ENCODE results near the gene FNIP2. TPM values are rescaled to one million over a fixed set of nuclear protein-coding genes. Genes with fewer than 3 reads are reported as not detected.

FNIP2 gene
- polyA plus RNA-seq, 1 donor from 2014 or later: 51.7 TPM

DNA sequence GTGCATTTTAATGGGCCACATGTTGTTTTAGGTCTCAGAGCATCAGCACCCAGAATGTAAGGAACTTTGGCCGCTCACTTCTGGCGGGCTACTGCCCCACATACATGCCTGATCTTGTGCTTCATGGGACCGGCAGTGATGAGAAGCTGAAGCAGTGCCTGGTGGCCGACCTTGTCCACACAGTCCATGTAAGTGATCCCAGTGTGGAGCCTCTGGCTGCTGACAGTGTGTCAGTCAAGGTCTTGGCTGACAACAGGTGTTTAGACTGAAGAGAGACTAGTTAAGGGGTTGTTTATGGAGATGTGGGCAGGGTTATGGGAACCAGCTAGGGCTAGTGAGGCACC, 101.4 kb downstream of the FNIP2 start:
- Histone ChIP-seq H3K9me3 (ENCODE audit: low read length) (no peaks in the 10 kb centered on the region), H3K9ac (ENCODE audit: low read length) (no peak overlapping the region), H4K20me1 (ENCODE audit: insufficient read depth) (no peaks in the 10 kb centered on the region), H3K27ac (ENCODE audit: low read length) (no peak overlapping the region), H3K79me2 (replicated peaks; ENCODE audit: insufficient read depth, low read length) (no peaks in the 10 kb centered on the region), H2AFZ (ENCODE audit: low read depth, low read length) (no peak overlapping the region), H3K9me2 (ENCODE audit: insufficient read depth, low read length) (no peaks in the 10 kb centered on the region), H3K4me2 (ENCODE audit: low read length) (no peak overlapping the region), H3F3A (ENCODE audit: insufficient read depth, low read length, poor library complexity, severe bottlenecking) (no peaks in the 10 kb centered on the region), H3K36me3 (ENCODE audit: insufficient read depth, low read length) (peaks cover 5% of the 10 kb centered on the region), H3K4me3 (ENCODE audit: low read length) (no peak overlapping the region), H3K27me3 (ENCODE audit: insufficient read depth, low read depth, low read length) (no peaks in the 10 kb centered on the region)
- no peak for TF ChIP-seq SMC3 (conservative IDR thresholded peaks at IDR 0.05; ENCODE audit: poor library complexity)
- TF ChIP-seq EP300 (conservative IDR thresholded peaks at IDR 0.05; ENCODE audit: poor library complexity, severe bottlenecking): no peak
- no peak for TF ChIP-seq TAF1 (IDR thresholded peaks at IDR 0.05; ENCODE audit: low read depth)
- no peak for TF ChIP-seq EZH2 (IDR thresholded peaks at IDR 0.05; ENCODE audit: borderline replicate concordance, insufficient read depth, low read length, poor library complexity, severe bottlenecking)
- no peak for TF ChIP-seq MXI1 (conservative IDR thresholded peaks at IDR 0.05; ENCODE audit: poor library complexity, severe bottlenecking)
- TF ChIP-seq POLR2AphosphoS5 (IDR thresholded peaks at IDR 0.05): no peak
- TF ChIP-seq RAD21 (conservative IDR thresholded peaks at IDR 0.05): no peak
- TF ChIP-seq CTCF (IDR thresholded peaks at IDR 0.05; ENCODE audit: poor library complexity, severe bottlenecking): no peak
- TF ChIP-seq, protein P1, sequence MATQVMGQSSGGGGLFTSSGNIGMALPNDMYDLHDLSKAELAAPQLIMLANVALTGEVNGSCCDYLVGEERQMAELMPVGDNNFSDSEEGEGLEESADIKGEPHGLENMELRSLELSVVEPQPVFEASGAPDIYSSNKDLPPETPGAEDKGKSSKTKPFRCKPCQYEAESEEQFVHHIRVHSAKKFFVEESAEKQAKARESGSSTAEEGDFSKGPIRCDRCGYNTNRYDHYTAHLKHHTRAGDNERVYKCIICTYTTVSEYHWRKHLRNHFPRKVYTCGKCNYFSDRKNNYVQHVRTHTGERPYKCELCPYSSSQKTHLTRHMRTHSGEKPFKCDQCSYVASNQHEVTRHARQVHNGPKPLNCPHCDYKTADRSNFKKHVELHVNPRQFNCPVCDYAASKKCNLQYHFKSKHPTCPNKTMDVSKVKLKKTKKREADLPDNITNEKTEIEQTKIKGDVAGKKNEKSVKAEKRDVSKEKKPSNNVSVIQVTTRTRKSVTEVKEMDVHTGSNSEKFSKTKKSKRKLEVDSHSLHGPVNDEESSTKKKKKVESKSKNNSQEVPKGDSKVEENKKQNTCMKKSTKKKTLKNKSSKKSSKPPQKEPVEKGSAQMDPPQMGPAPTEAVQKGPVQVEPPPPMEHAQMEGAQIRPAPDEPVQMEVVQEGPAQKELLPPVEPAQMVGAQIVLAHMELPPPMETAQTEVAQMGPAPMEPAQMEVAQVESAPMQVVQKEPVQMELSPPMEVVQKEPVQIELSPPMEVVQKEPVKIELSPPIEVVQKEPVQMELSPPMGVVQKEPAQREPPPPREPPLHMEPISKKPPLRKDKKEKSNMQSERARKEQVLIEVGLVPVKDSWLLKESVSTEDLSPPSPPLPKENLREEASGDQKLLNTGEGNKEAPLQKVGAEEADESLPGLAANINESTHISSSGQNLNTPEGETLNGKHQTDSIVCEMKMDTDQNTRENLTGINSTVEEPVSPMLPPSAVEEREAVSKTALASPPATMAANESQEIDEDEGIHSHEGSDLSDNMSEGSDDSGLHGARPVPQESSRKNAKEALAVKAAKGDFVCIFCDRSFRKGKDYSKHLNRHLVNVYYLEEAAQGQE (IDR thresholded peaks at IDR 0.05; ENCODE audit: borderline replicate concordance): no peak

DNA sequence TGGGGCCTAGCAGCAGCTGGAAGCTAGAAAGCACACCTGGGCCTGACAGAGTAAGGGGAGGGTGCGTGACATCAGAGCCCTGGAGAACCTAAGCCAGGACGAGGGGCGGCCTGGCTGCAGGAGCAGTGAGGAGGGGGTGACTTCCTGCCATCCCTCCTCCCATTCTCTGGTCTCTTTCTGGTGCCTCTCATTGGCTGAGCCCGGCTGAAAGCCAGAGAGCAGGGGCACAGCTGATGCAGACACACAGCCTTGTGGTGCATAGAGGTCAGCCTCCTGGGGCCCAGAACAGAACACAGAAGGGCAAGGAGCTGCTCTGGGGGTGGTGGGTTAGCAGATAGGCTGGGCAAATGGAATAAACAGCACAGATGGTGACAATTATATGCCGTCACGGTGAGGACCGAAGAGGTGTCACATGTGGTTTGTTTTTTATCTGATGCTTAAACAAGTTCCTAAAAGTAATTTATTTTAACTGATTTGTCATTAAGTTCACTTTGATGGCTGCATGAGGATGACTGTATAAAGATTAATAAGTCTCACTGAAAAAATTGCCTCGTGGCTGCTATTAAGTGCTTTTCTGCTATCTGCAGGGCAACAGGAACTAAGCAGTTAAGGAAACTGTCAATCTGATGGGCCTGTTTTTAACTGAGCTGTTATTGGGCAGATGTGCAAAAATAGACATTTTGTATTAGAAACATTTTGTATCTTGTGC, 102.0 kb downstream of the FNIP2 start:
- Histone ChIP-seq H3K36me3 (ENCODE audit: insufficient read depth, low read length) (peaks cover 5% of the 10 kb centered on the region), H2AFZ (ENCODE audit: low read depth, low read length) (no peak overlapping the region), H3K27me3 (ENCODE audit: insufficient read depth, low read depth, low read length) (no peaks in the 10 kb centered on the region), H3K4me3 (ENCODE audit: low read length) (no peak overlapping the region), H3K4me2 (ENCODE audit: low read length) (no peak overlapping the region), H3K9me2 (ENCODE audit: insufficient read depth, low read length) (no peaks in the 10 kb centered on the region), H3F3A (ENCODE audit: insufficient read depth, low read length, poor library complexity, severe bottlenecking) (no peaks in the 10 kb centered on the region), H3K9ac (ENCODE audit: low read length) (no peak overlapping the region), H3K79me2 (replicated peaks; ENCODE audit: insufficient read depth, low read length) (no peaks in the 10 kb centered on the region), H3K9me3 (ENCODE audit: low read length) (no peaks in the 10 kb centered on the region), H4K20me1 (ENCODE audit: insufficient read depth) (no peaks in the 10 kb centered on the region), H3K27ac (ENCODE audit: low read length) (no peak overlapping the region)
- TF ChIP-seq POLR2AphosphoS5 (IDR thresholded peaks at IDR 0.05) (no peak), CTCF (IDR thresholded peaks at IDR 0.05; ENCODE audit: poor library complexity, severe bottlenecking) (no peak), EZH2 (IDR thresholded peaks at IDR 0.05; ENCODE audit: borderline replicate concordance, insufficient read depth, low read length, poor library complexity, severe bottlenecking) (no peak), SMC3 (conservative IDR thresholded peaks at IDR 0.05; ENCODE audit: poor library complexity) (no peak), RAD21 (conservative IDR thresholded peaks at IDR 0.05) (no peak)

All from neural cell (in vitro differentiated cells).